ENCODE data around the gene LILRA6.

The LILRA6 gene

GRCh38 chr19:54191011-54191810 lies 51.4 kb downstream of the LILRA6 start, which contains the start of gene TSEN34:
Gene TSEN34 (plus strand): TSS chr19:54191308. CDS start chr19:54191365, 57 bp downstream.
- Histone ChIP-seq H3K23ac (ENCODE audit: low read length) (peak within 1 kb of the TSS; percentile 80), H3K79me2 (ENCODE audit: control insufficient read depth, insufficient read depth, low read length) (peaks cover 25% of the 10 kb centered on the region), H3K9ac (ENCODE audit: low read length) (peak within 1 kb of the TSS; percentile 97), H3K27ac (ENCODE audit: low read depth, low read length) (peak within 1 kb of the TSS; percentile 100), H3K56ac (ENCODE audit: low read length) (peak within 1 kb of the TSS; percentile 98), H3K4me3 (ENCODE audit: low read length) (peak within 1 kb of the TSS; percentile 89), H2BK120ac (ENCODE audit: low read depth, low read length) (no peak within 1 kb of the TSS), H3K79me1 (ENCODE audit: low read length) (peaks cover 30% of the 10 kb centered on the region), H3K18ac (ENCODE audit: low read length) (peak within 1 kb of the TSS; percentile 71), H2AK5ac (ENCODE audit: low read length) (no peak within 1 kb of the TSS), H2BK15ac (replicated peaks; ENCODE audit: low read depth) (no peak within 1 kb of the TSS), H3K4me1 (ENCODE audit: control insufficient read depth, low read depth, low read length) (peaks cover 3% of the 10 kb centered on the region), H3K36me3 (ENCODE audit: control insufficient read depth, insufficient read depth, low read length) (peaks cover 11% of the 10 kb centered on the region), H4K8ac (ENCODE audit: low read depth, low read length) (peak within 1 kb of the TSS; percentile 42), H3K27me3 (ENCODE audit: insufficient read depth, low read length, poor library complexity) (no peaks in the 10 kb centered on the region), H3K4me2 (ENCODE audit: low read length) (peak within 1 kb of the TSS; percentile 90), H2BK5ac (ENCODE audit: low read length) (peak within 1 kb of the TSS; percentile 97), H4K5ac (ENCODE audit: low read length) (no peak within 1 kb of the TSS), H3K4ac (ENCODE audit: low read depth, low read length) (peak within 1 kb of the TSS; percentile 74)
- WGBS (ENCODE audit: extremely low coverage, insufficient coverage, low lambda C conversion rate) = no CpG with 5 or more reads among the region's 77 CpGs
- peak; percentile 64 for DNase-seq

- no CpG with 5 or more reads among the region's 56 CpGs for WGBS (ENCODE audit: extremely low coverage, insufficient coverage, low lambda C conversion rate)
- Histone ChIP-seq H3K79me1 (ENCODE audit: low read length) (peaks cover 30% of the 10 kb centered on the region), H2BK120ac (ENCODE audit: low read depth, low read length) (no peak overlapping the region), H3K36me3 (ENCODE audit: control insufficient read depth, insufficient read depth, low read length) (peaks cover 11% of the 10 kb centered on the region), H3K4me2 (ENCODE audit: low read length) (peak overlapping the region; percentile 87), H3K9ac (ENCODE audit: low read length) (peak overlapping the region; percentile 97), H3K27ac (ENCODE audit: low read depth, low read length) (peak overlapping the region; percentile 100), H3K4me1 (ENCODE audit: control insufficient read depth, low read depth, low read length) (peaks cover 3% of the 10 kb centered on the region), H3K79me2 (ENCODE audit: control insufficient read depth, insufficient read depth, low read length) (peaks cover 25% of the 10 kb centered on the region), H4K5ac (ENCODE audit: low read length) (no peak overlapping the region), H3K56ac (ENCODE audit: low read length) (peak overlapping the region; percentile 98), H3K4ac (ENCODE audit: low read depth, low read length) (peak overlapping the region; percentile 74), H2BK5ac (ENCODE audit: low read length) (peak overlapping the region; percentile 97), H3K18ac (ENCODE audit: low read length) (peak overlapping the region; percentile 71), H3K27me3 (ENCODE audit: insufficient read depth, low read length, poor library complexity) (no peaks in the 10 kb centered on the region), H2AK5ac (ENCODE audit: low read length) (no peak overlapping the region), H4K8ac (ENCODE audit: low read depth, low read length) (peak overlapping the region; percentile 42), H3K4me3 (ENCODE audit: low read length) (peak overlapping the region; percentile 86), H3K23ac (ENCODE audit: low read length) (no peak overlapping the region), H2BK15ac (replicated peaks; ENCODE audit: low read depth) (no peak overlapping the region)
- DNase-seq = peak; percentile 100
Measured at GRCh38 chr19:54190503-54191010, 52.0 kb downstream of the LILRA6 start.

GRCh38 chr19:54189735-54190502 lies 52.7 kb downstream of the LILRA6 start:
- Histone ChIP-seq H4K5ac (ENCODE audit: low read length) (no peak overlapping the region), H2AK5ac (ENCODE audit: low read length) (no peak overlapping the region), H4K8ac (ENCODE audit: low read depth, low read length) (peak overlapping the region; percentile 42), H3K18ac (ENCODE audit: low read length) (peak overlapping the region; percentile 71), H2BK120ac (ENCODE audit: low read depth, low read length) (no peak overlapping the region), H3K4me3 (ENCODE audit: low read length) (peak overlapping the region; percentile 61), H2BK15ac (replicated peaks; ENCODE audit: low read depth) (no peak overlapping the region), H3K27ac (ENCODE audit: low read depth, low read length) (peak overlapping the region; percentile 93), H3K36me3 (ENCODE audit: control insufficient read depth, insufficient read depth, low read length) (peaks cover 8% of the 10 kb centered on the region), H3K79me2 (ENCODE audit: control insufficient read depth, insufficient read depth, low read length) (peaks cover 25% of the 10 kb centered on the region), H3K27me3 (ENCODE audit: insufficient read depth, low read length, poor library complexity) (no peaks in the 10 kb centered on the region), H3K4me2 (ENCODE audit: low read length) (peak overlapping the region; percentile 65), H3K4ac (ENCODE audit: low read depth, low read length) (peak overlapping the region; percentile 74), H3K56ac (ENCODE audit: low read length) (peak overlapping the region; percentile 98), H2BK5ac (ENCODE audit: low read length) (peak overlapping the region; percentile 92), H3K4me1 (ENCODE audit: control insufficient read depth, low read depth, low read length) (peaks cover 3% of the 10 kb centered on the region), H3K9ac (ENCODE audit: low read length) (peak overlapping the region; percentile 92), H3K79me1 (ENCODE audit: low read length) (peaks cover 30% of the 10 kb centered on the region), H3K23ac (ENCODE audit: low read length) (no peak overlapping the region)
- DNase-seq = peak; percentile 100
- no CpG with 5 or more reads among the region's 65 CpGs for WGBS (ENCODE audit: extremely low coverage, insufficient coverage, low lambda C conversion rate)

GRCh38 chr19:54189145-54189734 lies 53.4 kb downstream of the LILRA6 start, which contains the start of gene MBOAT7:
Gene MBOAT7 (minus strand): TSS chr19:54189580. CDS start chr19:54188508, 1,072 bp downstream.
- Histone ChIP-seq H2BK15ac (replicated peaks; ENCODE audit: low read depth) (no peak within 1 kb of the TSS), H2AK5ac (ENCODE audit: low read length) (no peak within 1 kb of the TSS), H3K4me3 (ENCODE audit: low read length) (peak within 1 kb of the TSS; percentile 61), H4K5ac (ENCODE audit: low read length) (no peak within 1 kb of the TSS), H3K18ac (ENCODE audit: low read length) (peak within 1 kb of the TSS; percentile 85), H3K4me1 (ENCODE audit: control insufficient read depth, low read depth, low read length) (peaks cover 3% of the 10 kb centered on the region), H3K79me1 (ENCODE audit: low read length) (peaks cover 30% of the 10 kb centered on the region), H3K27ac (ENCODE audit: low read depth, low read length) (peak within 1 kb of the TSS; percentile 96), H2BK5ac (ENCODE audit: low read length) (peak within 1 kb of the TSS; percentile 92), H3K56ac (ENCODE audit: low read length) (peak within 1 kb of the TSS; percentile 98), H3K27me3 (ENCODE audit: insufficient read depth, low read length, poor library complexity) (no peaks in the 10 kb centered on the region), H3K23ac (ENCODE audit: low read length) (peak within 1 kb of the TSS; percentile 24), H2BK120ac (ENCODE audit: low read depth, low read length) (no peak within 1 kb of the TSS), H3K9ac (ENCODE audit: low read length) (peak within 1 kb of the TSS; percentile 92), H3K36me3 (ENCODE audit: control insufficient read depth, insufficient read depth, low read length) (peaks cover 8% of the 10 kb centered on the region), H3K4me2 (ENCODE audit: low read length) (peak within 1 kb of the TSS; percentile 90), H3K4ac (ENCODE audit: low read depth, low read length) (peak within 1 kb of the TSS; percentile 86), H3K79me2 (ENCODE audit: control insufficient read depth, insufficient read depth, low read length) (peaks cover 25% of the 10 kb centered on the region), H4K8ac (ENCODE audit: low read depth, low read length) (peak within 1 kb of the TSS; percentile 42)
- no CpG with 5 or more reads among the region's 64 CpGs for WGBS (ENCODE audit: extremely low coverage, insufficient coverage, low lambda C conversion rate)
- DNase-seq = no peak

GRCh38 chr19:54188215-54188871 lies 54.2 kb downstream of the LILRA6 start:
- Histone ChIP-seq H2BK120ac (ENCODE audit: low read depth, low read length) (no peak overlapping the region), H3K27ac (ENCODE audit: low read depth, low read length) (peak overlapping the region; percentile 96), H3K4me1 (ENCODE audit: control insufficient read depth, low read depth, low read length) (peaks cover 3% of the 10 kb centered on the region), H3K4me2 (ENCODE audit: low read length) (peak overlapping the region; percentile 90), H2AK5ac (ENCODE audit: low read length) (no peak overlapping the region), H3K79me1 (ENCODE audit: low read length) (peaks cover 27% of the 10 kb centered on the region), H3K9ac (ENCODE audit: low read length) (peak overlapping the region; percentile 80), H3K56ac (ENCODE audit: low read length) (peak overlapping the region; percentile 87), H3K18ac (ENCODE audit: low read length) (peak overlapping the region; percentile 85), H2BK5ac (ENCODE audit: low read length) (no peak overlapping the region), H4K8ac (ENCODE audit: low read depth, low read length) (no peak overlapping the region), H3K27me3 (ENCODE audit: insufficient read depth, low read length, poor library complexity) (no peaks in the 10 kb centered on the region), H2BK15ac (replicated peaks; ENCODE audit: low read depth) (no peak overlapping the region), H3K4ac (ENCODE audit: low read depth, low read length) (peak overlapping the region; percentile 86), H4K5ac (ENCODE audit: low read length) (no peak overlapping the region), H3K4me3 (ENCODE audit: low read length) (peak overlapping the region; percentile 52), H3K23ac (ENCODE audit: low read length) (no peak overlapping the region), H3K36me3 (ENCODE audit: control insufficient read depth, insufficient read depth, low read length) (peaks cover 6% of the 10 kb centered on the region), H3K79me2 (ENCODE audit: control insufficient read depth, insufficient read depth, low read length) (peaks cover 25% of the 10 kb centered on the region)
- no CpG with 5 or more reads among the region's 12 CpGs for WGBS (ENCODE audit: extremely low coverage, insufficient coverage, low lambda C conversion rate)
- DNase-seq = peak; percentile 62
